Measurements from ENCODE around the gene FAM20A. TPM values are rescaled to one million over a fixed set of nuclear protein-coding genes. Genes with fewer than 3 reads are reported as not detected.

The FAM20A gene
- total and polyA plus RNA-seq, 2 donors (not counting 1 experiment from before 2014, with no cell fraction given): 0.96 to 14.9 TPM

DNA sequence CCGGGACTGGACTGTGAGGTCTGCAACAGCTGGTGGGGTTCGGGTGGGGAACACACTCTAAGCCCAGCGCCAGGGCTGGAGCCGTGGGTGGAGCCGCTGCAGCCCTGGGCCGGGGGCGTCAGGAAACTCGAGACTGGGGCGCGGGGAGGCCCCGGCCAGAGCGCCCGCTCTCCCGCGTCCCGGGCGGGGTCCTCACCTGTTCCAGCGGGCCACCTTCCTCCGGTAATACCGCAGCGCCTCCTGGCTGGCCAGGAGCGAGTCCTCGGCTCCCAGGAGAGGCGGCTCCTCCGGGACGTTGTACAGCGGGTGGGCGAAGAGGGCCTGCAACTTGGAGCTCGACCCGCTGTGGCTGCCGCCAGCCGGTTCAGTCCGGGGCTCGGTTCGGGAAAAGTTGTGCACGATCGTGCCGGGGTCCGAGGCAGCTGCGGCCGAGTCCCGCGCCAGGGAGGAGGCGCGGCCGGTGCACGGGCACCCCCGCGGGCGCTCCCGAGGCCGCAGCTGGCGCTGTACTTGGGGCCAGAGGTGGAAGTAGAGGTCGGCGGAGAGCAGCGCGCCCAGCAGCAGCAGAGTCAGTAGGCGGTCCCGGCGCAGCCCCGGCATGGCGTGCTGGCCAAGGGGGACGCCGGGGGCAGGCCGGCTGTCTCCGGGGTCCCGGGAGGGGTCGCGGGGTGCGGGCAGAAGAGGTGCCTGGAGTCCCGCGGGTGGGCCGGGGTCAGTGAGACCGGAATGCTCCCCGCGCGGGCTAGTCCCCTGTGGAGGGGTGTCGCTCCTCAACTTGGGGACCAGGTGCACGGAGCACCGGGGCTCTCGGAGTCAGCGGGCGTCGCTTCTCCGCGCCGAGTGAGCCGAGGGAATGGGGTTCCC lies 868 bp downstream of the FAM20A start:
- TF ChIP-seq EZH2 (IDR thresholded peaks at IDR 0.05; ENCODE audit: low read length, missing control alignments): peak; percentile 90
- TF ChIP-seq, protein P1, sequence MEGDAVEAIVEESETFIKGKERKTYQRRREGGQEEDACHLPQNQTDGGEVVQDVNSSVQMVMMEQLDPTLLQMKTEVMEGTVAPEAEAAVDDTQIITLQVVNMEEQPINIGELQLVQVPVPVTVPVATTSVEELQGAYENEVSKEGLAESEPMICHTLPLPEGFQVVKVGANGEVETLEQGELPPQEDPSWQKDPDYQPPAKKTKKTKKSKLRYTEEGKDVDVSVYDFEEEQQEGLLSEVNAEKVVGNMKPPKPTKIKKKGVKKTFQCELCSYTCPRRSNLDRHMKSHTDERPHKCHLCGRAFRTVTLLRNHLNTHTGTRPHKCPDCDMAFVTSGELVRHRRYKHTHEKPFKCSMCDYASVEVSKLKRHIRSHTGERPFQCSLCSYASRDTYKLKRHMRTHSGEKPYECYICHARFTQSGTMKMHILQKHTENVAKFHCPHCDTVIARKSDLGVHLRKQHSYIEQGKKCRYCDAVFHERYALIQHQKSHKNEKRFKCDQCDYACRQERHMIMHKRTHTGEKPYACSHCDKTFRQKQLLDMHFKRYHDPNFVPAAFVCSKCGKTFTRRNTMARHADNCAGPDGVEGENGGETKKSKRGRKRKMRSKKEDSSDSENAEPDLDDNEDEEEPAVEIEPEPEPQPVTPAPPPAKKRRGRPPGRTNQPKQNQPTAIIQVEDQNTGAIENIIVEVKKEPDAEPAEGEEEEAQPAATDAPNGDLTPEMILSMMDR (conservative IDR thresholded peaks at IDR 0.05 in 1 of 2, IDR thresholded peaks at IDR 0.05 in 1 of 2; ENCODE audit: low read depth in 1 of 2, low read length in 2 of 2): peak; percentile 9 to 22
- Histone ChIP-seq H3K27ac (ENCODE audit: insufficient read depth, low read length) (no peak overlapping the region), H3K4me3 (replicated peaks in 1 of 4; ENCODE audit: control extremely low read depth in 1 of 4, insufficient read depth in 1 of 4, low read depth in 3 of 4, low read length in 4 of 4) (peak overlapping the region; percentile 41 to 65 (median 44)), H3K9me3 (ENCODE audit: control insufficient read depth, insufficient read depth, low read depth, low read length) (no peaks in the 10 kb centered on the region), H3K27me3 (ENCODE audit: control insufficient read depth, insufficient read depth, low read length) (peaks cover 16% of the 10 kb centered on the region), H4K20me1 (ENCODE audit: control insufficient read depth, extremely low read depth, insufficient read depth, low read length) (no peaks in the 10 kb centered on the region), H3K4me2 (ENCODE audit: extremely low read depth, insufficient read depth, low read length) (peak overlapping the region; percentile 75), H2AFZ (ENCODE audit: low read length) (no peak overlapping the region), H3K36me3 (ENCODE audit: control insufficient read depth, insufficient read depth, low read length) (no peaks in the 10 kb centered on the region), H3K79me2 (ENCODE audit: control insufficient read depth, insufficient read depth, low read length) (no peaks in the 10 kb centered on the region), H3K9ac (ENCODE audit: insufficient read depth, low read length) (peak overlapping the region; percentile 23), H3K4me1 (ENCODE audit: control insufficient read depth, extremely low read depth, insufficient read depth, low read length) (no peaks in the 10 kb centered on the region)
- DNase-seq (ENCODE audit: low read depth in 2 of 2): no peak

DNA sequence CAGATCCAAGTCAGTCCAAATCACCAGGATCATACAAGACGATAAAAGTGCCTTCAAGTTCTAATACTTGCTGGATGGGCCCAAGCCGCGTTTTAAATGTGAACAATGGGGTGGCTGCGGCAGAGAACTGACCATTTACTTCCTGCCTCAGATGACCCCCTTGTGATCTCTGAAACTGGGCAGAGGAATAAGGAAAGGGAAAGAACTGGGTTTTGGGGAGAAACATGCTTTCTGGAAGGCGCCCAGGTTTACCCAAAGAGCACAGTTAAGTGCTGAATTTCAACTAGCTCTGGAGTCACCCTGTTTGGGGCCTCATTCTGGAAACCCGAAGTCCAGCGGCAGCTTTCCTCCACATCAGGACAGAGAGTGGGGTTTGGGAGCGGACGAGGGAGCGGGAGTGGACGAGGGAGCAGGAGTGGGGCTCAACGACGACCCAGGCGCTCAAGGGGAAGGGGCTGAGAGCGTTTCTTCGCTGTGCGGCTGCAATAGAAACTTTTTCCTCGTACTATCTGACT lies 1.6 kb downstream of the FAM20A start:
- DNase-seq (ENCODE audit: low read depth in 2 of 2): no peak
- H3K4me2 ChIP-seq (ENCODE audit: extremely low read depth, insufficient read depth, low read length): peak overlapping the region; percentile 75
- H3K79me2 ChIP-seq (ENCODE audit: control insufficient read depth, insufficient read depth, low read length): no peaks in the 10 kb centered on the region
- H2AFZ ChIP-seq (ENCODE audit: low read length): no peak overlapping the region
- no peak overlapping the region for H3K9ac ChIP-seq (ENCODE audit: insufficient read depth, low read length)
- H3K36me3 ChIP-seq (ENCODE audit: control insufficient read depth, insufficient read depth, low read length): no peaks in the 10 kb centered on the region
- H3K9me3 ChIP-seq (ENCODE audit: control insufficient read depth, insufficient read depth, low read depth, low read length): no peaks in the 10 kb centered on the region
- peak overlapping the region; percentile 41 to 65 (median 44) for H3K4me3 ChIP-seq (replicated peaks in 1 of 4; ENCODE audit: control extremely low read depth in 1 of 4, insufficient read depth in 1 of 4, low read depth in 3 of 4, low read length in 4 of 4)
- H3K4me1 ChIP-seq (ENCODE audit: control insufficient read depth, extremely low read depth, insufficient read depth, low read length): no peaks in the 10 kb centered on the region
- peaks cover 16% of the 10 kb centered on the region for H3K27me3 ChIP-seq (ENCODE audit: control insufficient read depth, insufficient read depth, low read length)
- H3K27ac ChIP-seq (ENCODE audit: insufficient read depth, low read length): no peak overlapping the region
- H4K20me1 ChIP-seq (ENCODE audit: control insufficient read depth, extremely low read depth, insufficient read depth, low read length): no peaks in the 10 kb centered on the region
- TF ChIP-seq, protein P1 (conservative IDR thresholded peaks at IDR 0.05 in 1 of 2, IDR thresholded peaks at IDR 0.05 in 1 of 2; ENCODE audit: low read depth in 1 of 2, low read length in 2 of 2): no peak
- no peak for TF ChIP-seq EZH2 (IDR thresholded peaks at IDR 0.05; ENCODE audit: low read length, missing control alignments)

DNA sequence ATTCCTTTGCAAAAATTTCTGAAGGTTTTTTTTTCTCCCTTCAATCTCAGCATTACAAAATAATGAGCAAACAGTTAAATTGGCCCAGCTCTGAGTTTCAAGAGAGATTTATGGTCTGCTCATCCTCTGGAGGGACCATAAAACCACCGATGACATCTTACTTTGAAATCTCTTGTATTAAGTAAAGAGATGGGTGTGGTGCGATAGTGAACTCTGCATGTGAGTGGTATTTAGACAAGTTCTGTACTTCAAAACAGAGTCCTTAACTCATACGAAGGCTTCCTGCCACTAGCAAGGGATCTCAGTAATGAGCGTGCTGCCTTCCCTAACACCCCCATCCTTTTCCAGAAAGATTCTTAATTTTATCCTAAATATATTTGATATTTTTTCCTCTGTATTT lies 2.1 kb downstream of the FAM20A start:
- no peaks in the 10 kb centered on the region for H3K36me3 ChIP-seq (ENCODE audit: control insufficient read depth, insufficient read depth, low read length)
- H3K27me3 ChIP-seq (ENCODE audit: control insufficient read depth, insufficient read depth, low read length): peaks cover 16% of the 10 kb centered on the region
- no peaks in the 10 kb centered on the region for H3K9me3 ChIP-seq (ENCODE audit: control insufficient read depth, insufficient read depth, low read depth, low read length)
- no peaks in the 10 kb centered on the region for H4K20me1 ChIP-seq (ENCODE audit: control insufficient read depth, extremely low read depth, insufficient read depth, low read length)
- H3K4me3 ChIP-seq (replicated peaks in 1 of 4; ENCODE audit: control extremely low read depth in 1 of 4, insufficient read depth in 1 of 4, low read depth in 3 of 4, low read length in 4 of 4): peak overlapping the region in 1 of 4 experiments; percentile 65
- TF ChIP-seq EZH2 (IDR thresholded peaks at IDR 0.05; ENCODE audit: low read length, missing control alignments): no peak
- TF ChIP-seq, protein P1 (conservative IDR thresholded peaks at IDR 0.05 in 1 of 2, IDR thresholded peaks at IDR 0.05 in 1 of 2; ENCODE audit: low read depth in 1 of 2, low read length in 2 of 2): no peak
- no peak overlapping the region for H2AFZ ChIP-seq (ENCODE audit: low read length)
- peak overlapping the region; percentile 6 for H3K4me2 ChIP-seq (ENCODE audit: extremely low read depth, insufficient read depth, low read length)
- no peak overlapping the region for H3K27ac ChIP-seq (ENCODE audit: insufficient read depth, low read length)
- peak in 1 of 2 donors; percentile 65 for DNase-seq (ENCODE audit: low read depth in 2 of 2)
- no peaks in the 10 kb centered on the region for H3K4me1 ChIP-seq (ENCODE audit: control insufficient read depth, extremely low read depth, insufficient read depth, low read length)
- H3K79me2 ChIP-seq (ENCODE audit: control insufficient read depth, insufficient read depth, low read length): no peaks in the 10 kb centered on the region
- H3K9ac ChIP-seq (ENCODE audit: insufficient read depth, low read length): no peak overlapping the region

All from fibroblast of lung (primary cell).